SK-N-SH (cell line): ENCODE results near the gene TMCO4.

ENCODE experiments used
- SIN3A ChIP-seq: IDR thresholded peaks from 2 replicates; pipeline ENCODE4 v1.6.1; 2012; ENCODE audit warnings: low read depth, mild to moderate bottlenecking, low read length, moderate library complexity, borderline replicate concordance
- TAF1 ChIP-seq: IDR thresholded peaks from 2 replicates; pipeline ENCODE4 v1.6.1; 2012; ENCODE audit warnings: low read depth, mild to moderate bottlenecking, low read length, moderate library complexity, borderline replicate concordance
- TF ChIP-seq, protein P1 (sequence below): fragments of 200-600 bp; sonication (generic); IDR thresholded peaks from 2 replicates; pipeline ENCODE4 v1.6.1; 2017; ENCODE audit warnings: antibody characterized with exemption, mild to moderate bottlenecking, moderate library complexity

DNA sequence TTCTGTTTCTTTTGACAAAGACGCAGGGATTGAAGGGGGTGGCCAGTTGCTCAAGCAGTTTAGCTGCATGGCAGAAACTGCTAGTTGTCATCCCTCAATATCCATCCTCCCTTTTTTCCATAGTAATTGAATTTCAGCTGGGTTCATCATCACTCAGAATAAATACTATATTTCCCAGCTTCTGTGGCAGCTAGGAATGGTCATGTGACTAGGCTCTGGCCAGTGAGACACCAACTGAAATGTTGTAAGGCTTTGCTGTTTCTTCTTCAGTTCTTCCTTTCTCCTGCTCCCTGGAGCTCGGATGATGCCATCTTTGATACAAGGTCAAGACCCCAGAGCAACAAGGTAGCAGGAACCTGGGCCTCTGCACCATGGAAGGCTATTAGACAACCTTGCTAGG, 61.0 kb downstream of the TMCO4 start:
- TF ChIP-seq SIN3A (no peak), TAF1 (no peak)
- TF ChIP-seq, protein P1, sequence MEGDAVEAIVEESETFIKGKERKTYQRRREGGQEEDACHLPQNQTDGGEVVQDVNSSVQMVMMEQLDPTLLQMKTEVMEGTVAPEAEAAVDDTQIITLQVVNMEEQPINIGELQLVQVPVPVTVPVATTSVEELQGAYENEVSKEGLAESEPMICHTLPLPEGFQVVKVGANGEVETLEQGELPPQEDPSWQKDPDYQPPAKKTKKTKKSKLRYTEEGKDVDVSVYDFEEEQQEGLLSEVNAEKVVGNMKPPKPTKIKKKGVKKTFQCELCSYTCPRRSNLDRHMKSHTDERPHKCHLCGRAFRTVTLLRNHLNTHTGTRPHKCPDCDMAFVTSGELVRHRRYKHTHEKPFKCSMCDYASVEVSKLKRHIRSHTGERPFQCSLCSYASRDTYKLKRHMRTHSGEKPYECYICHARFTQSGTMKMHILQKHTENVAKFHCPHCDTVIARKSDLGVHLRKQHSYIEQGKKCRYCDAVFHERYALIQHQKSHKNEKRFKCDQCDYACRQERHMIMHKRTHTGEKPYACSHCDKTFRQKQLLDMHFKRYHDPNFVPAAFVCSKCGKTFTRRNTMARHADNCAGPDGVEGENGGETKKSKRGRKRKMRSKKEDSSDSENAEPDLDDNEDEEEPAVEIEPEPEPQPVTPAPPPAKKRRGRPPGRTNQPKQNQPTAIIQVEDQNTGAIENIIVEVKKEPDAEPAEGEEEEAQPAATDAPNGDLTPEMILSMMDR = no peak
